Measurements from ENCODE around the gene EHBP1L1. TPM values are rescaled to one million over a fixed set of nuclear protein-coding genes. Genes with fewer than 3 reads are reported as not detected.
A peak's percentile ranks its signal among the peaks of the same experiment; 100 is the strongest.

Gene EHBP1L1
- total and polyA plus RNA-seq, 2 of the 13 experiments (the other 11 are each of a cell fraction or from before 2014, with no cell fraction given): 8.3 to 10.6 TPM

DNA sequence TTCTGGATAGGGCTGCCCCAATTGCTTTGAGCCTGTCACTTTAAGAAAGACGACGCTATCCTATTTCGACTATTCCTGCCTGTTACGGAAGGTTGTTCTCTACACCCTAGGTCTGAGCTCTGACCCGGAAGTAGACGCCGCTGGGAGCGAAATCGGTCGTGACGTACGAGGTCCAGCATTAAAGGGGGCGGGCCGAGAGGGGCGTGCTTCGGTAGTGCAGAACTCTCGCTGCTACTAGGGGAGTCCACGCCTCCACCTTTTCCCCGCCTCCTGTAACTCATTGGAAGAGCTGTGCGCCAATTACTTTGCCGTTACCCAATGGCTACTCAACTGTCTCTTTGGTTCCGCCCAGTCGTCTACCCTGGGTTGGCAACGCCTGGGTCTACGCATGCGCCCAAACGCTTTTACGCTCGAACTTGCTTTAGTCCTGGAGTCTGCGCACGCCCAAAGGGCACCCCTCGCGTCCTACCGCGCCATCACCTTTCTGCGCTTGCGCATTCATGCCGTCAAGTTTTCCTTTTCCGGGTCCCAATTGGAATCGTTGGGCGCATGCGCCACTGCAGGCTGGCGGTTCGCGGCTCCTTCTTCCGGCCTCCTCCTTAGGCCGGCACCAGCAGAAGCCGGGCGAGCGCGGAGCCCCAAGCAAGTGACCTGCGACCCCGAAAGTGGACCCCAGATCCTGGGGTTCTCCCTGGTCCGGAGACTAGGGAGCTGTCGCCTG, 39.5 kb downstream of the EHBP1L1 start, which contains the start of gene PCNX3 (continued):
- TF ChIP-seq, protein P1, sequence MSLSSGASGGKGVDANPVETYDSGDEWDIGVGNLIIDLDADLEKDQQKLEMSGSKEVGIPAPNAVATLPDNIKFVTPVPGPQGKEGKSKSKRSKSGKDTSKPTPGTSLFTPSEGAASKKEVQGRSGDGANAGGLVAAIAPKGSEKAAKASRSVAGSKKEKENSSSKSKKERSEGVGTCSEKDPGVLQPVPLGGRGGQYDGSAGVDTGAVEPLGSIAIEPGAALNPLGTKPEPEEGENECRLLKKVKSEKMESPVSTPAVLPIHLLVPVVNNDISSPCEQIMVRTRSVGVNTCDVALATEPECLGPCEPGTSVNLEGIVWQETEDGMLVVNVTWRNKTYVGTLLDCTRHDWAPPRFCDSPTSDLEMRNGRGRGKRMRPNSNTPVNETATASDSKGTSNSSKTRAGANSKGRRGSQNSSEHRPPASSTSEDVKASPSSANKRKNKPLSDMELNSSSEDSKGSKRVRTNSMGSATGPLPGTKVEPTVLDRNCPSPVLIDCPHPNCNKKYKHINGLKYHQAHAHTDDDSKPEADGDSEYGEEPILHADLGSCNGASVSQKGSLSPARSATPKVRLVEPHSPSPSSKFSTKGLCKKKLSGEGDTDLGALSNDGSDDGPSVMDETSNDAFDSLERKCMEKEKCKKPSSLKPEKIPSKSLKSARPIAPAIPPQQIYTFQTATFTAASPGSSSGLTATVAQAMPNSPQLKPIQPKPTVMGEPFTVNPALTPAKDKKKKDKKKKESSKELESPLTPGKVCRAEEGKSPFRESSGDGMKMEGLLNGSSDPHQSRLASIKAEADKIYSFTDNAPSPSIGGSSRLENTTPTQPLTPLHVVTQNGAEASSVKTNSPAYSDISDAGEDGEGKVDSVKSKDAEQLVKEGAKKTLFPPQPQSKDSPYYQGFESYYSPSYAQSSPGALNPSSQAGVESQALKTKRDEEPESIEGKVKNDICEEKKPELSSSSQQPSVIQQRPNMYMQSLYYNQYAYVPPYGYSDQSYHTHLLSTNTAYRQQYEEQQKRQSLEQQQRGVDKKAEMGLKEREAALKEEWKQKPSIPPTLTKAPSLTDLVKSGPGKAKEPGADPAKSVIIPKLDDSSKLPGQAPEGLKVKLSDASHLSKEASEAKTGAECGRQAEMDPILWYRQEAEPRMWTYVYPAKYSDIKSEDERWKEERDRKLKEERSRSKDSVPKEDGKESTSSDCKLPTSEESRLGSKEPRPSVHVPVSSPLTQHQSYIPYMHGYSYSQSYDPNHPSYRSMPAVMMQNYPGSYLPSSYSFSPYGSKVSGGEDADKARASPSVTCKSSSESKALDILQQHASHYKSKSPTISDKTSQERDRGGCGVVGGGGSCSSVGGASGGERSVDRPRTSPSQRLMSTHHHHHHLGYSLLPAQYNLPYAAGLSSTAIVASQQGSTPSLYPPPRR (CRISPR knock-in tag; IDR thresholded peaks at IDR 0.05; ENCODE audit: borderline replicate concordance): no peak
- TF ChIP-seq ZNF879 (CRISPR knock-in tag; IDR thresholded peaks at IDR 0.05) (no peak), ZNF142 (CRISPR knock-in tag; IDR thresholded peaks at IDR 0.05) (no peak; the same call in 1 of the 2 replicates), ZFP91 (CRISPR knock-in tag; IDR thresholded peaks at IDR 0.05; ENCODE audit: borderline replicate concordance) (peak; percentile 100), MTA3 (CRISPR knock-in tag; IDR thresholded peaks at IDR 0.05) (no peak), ZFP37 (CRISPR knock-in tag; IDR thresholded peaks at IDR 0.05; ENCODE audit: borderline replicate concordance) (no peak), ZNF503 (CRISPR knock-in tag; IDR thresholded peaks at IDR 0.05) (no peak), ISL2 (CRISPR knock-in tag; IDR thresholded peaks at IDR 0.05) (peak; percentile 48), ZNF138 (CRISPR knock-in tag; IDR thresholded peaks at IDR 0.05; ENCODE audit: low read depth) (no peak), NCOA1 (CRISPR knock-in tag; IDR thresholded peaks at IDR 0.05) (no peak)
- TF ChIP-seq, protein P2, sequence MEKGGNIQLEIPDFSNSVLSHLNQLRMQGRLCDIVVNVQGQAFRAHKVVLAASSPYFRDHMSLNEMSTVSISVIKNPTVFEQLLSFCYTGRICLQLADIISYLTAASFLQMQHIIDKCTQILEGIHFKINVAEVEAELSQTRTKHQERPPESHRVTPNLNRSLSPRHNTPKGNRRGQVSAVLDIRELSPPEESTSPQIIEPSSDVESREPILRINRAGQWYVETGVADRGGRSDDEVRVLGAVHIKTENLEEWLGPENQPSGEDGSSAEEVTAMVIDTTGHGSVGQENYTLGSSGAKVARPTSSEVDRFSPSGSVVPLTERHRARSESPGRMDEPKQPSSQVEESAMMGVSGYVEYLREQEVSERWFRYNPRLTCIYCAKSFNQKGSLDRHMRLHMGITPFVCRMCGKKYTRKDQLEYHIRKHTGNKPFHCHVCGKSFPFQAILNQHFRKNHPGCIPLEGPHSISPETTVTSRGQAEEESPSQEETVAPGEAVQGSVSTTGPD (CRISPR knock-in tag; IDR thresholded peaks at IDR 0.05): no peak

Data from HepG2 (cell line).